GM19372 (cell line): Measurements from ENCODE around the gene MAP7.

Experiments
- ATAC-seq: cut with Tn5 transposase; IDR thresholded peaks from one replicate; pipeline ENCODE4 v1.9.1; 2021; ENCODE audit warnings: mild to moderate bottlenecking, low read depth, moderate library complexity; ENCODE audit not compliant: unreplicated experiment

MAP7 gene

GRCh38 chr6:136566007-136566487 is 15.8 kb upstream of the MAP7 start:
- no peak for ATAC-seq

- no peak for ATAC-seq
Measured at GRCh38 chr6:136564180-136564579, 14.0 kb upstream of the MAP7 start.

GRCh38 chr6:136563386-136564152 is 13.3 kb upstream of the MAP7 start:
- no peak for ATAC-seq

GRCh38 chr6:136562211-136562610 is 12.0 kb upstream of the MAP7 start:
- no peak for ATAC-seq

- ATAC-seq, result no peak
Measured at GRCh38 chr6:136553166-136553787, 3.1 kb upstream of the MAP7 start.

- no peak for ATAC-seq
Measured at GRCh38 chr6:136552054-136552453, 1.8 kb upstream of the MAP7 start.

- no peak for ATAC-seq
Measured at GRCh38 chr6:136551103-136551502, 881 bp upstream of the MAP7 start.

GRCh38 chr6:136550045-136550329 is 235 bp downstream of the MAP7 start:
- ATAC-seq, result peak; percentile 63

GRCh38 chr6:136549300-136550044 is 750 bp downstream of the MAP7 start:
- ATAC-seq, result peak; percentile 6

GRCh38 chr6:136548582-136549299 is 1.5 kb downstream of the MAP7 start:
- ATAC-seq, result no peak

GRCh38 chr6:136547871-136548270 is 2.4 kb downstream of the MAP7 start:
- ATAC-seq, result no peak

GRCh38 chr6:136547336-136547735 is 2.9 kb downstream of the MAP7 start:
- no peak for ATAC-seq

GRCh38 chr6:136546331-136546730 is 3.9 kb downstream of the MAP7 start:
- no peak for ATAC-seq

- no peak for ATAC-seq
Measured at GRCh38 chr6:136544326-136544725, 5.9 kb downstream of the MAP7 start.

GRCh38 chr6:136541395-136541794 is 8.8 kb downstream of the MAP7 start:
- ATAC-seq, result no peak

GRCh38 chr6:136539967-136540652 is 10.1 kb downstream of the MAP7 start:
- no peak for ATAC-seq

GRCh38 chr6:136538836-136539235 is 11.4 kb downstream of the MAP7 start:
- ATAC-seq, result no peak

GRCh38 chr6:136535880-136536650 is 14.2 kb downstream of the MAP7 start:
- ATAC-seq, result no peak

GRCh38 chr6:136535017-136535765 is 15.0 kb downstream of the MAP7 start:
- ATAC-seq, result no peak
